ENCODE data around the gene SNX8. TPM values are rescaled to one million over a fixed set of nuclear protein-coding genes. Genes with fewer than 3 reads are reported as not detected.

SNX8 gene
- total RNA-seq, 2 experiments from 2014 or later: 31.7 to 36.8 TPM

Small RNA genes lying within 50 kb of the gene (microRNA-seq; reads per million reads assigned to microRNA genes)
- gene MIR6836 (ENCODE audit: borderline microRNAs expressed, borderline replicate concordance): not detected

Other genes with a start within 250 kb of the SNX8 start
- gene MAD1L1, start 81.5 kb downstream of the SNX8 start, total RNA-seq: 10 to 100 TPM; 40.0 to 44.7 TPM
- gene MRM2, start 72.2 kb downstream of the SNX8 start, total RNA-seq: 10 to 100 TPM; 30.3 to 31.9 TPM
- gene NUDT1, start 72.2 kb downstream of the SNX8 start, total RNA-seq: 10 to 100 TPM; 90.2 to 93.9 TPM
- 100 to 1,000 TPM; 252 to 256 TPM for gene EIF3B, start 40.4 kb upstream of the SNX8 start, total RNA-seq
- gene CHST12, start 89.2 kb upstream of the SNX8 start, total RNA-seq: 1 to 10 TPM; 2.9 to 4.7 TPM
- gene GRIFIN, start 162.0 kb upstream of the SNX8 start, total RNA-seq: not detected
- gene LFNG, start 205.3 kb upstream of the SNX8 start, total RNA-seq: 10 to 100 TPM; 50.6 TPM
- gene BRAT1, start 241.1 kb upstream of the SNX8 start, total RNA-seq: 10 to 100 TPM; 30.9 to 32.6 TPM
- gene IQCE, start 244.5 kb upstream of the SNX8 start, total RNA-seq: 1 to 10 TPM; 4.0 to 4.3 TPM

Data from activated CD8-positive, alpha-beta T cell treated with anti-CD3 and anti-CD28 coated beads for 36 hours (primary cell).